Chondrocyte (in vitro differentiated cells): ENCODE measurements around the gene CCNQ. TPM values are rescaled to one million over a fixed set of nuclear protein-coding genes. Genes with fewer than 3 reads are reported as not detected.

Experiments
- DNase-seq: peaks from one replicate; pipeline ENCODE4 v3.0.0; 2021; ENCODE audit warnings: mixed read lengths, low spot score
- H3K27ac Mint-ChIP-seq: one replicate; pipeline ENCODE4 v1.8.0; 2021; ENCODE audit warnings: mild to moderate bottlenecking, moderate library complexity, mixed read lengths; ENCODE audit not compliant: unreplicated experiment
- H3K27me3 Mint-ChIP-seq: 2 replicates; pipeline ENCODE4 v1.8.0; 2021; ENCODE audit warnings: low read depth, mixed read lengths
- H3K36me3 Mint-ChIP-seq: 2 replicates; pipeline ENCODE4 v1.8.0; 2021; ENCODE audit warnings: low read depth, mixed read lengths
- H3K4me1 Mint-ChIP-seq: 2 replicates; pipeline ENCODE4 v1.8.0; 2021; ENCODE audit warnings: low read depth, mild to moderate bottlenecking, mixed read lengths
- H3K4me3 Mint-ChIP-seq: one replicate; pipeline ENCODE4 v1.8.0; 2021; ENCODE audit warnings: mild to moderate bottlenecking, moderate library complexity, mixed read lengths; ENCODE audit not compliant: unreplicated experiment
- H3K9me3 Mint-ChIP-seq: 2 replicates; pipeline ENCODE4 v1.8.0; 2021; ENCODE audit warnings: low read depth, mixed read lengths
- CTCF ChIP-seq: fragments of 200-600 bp; sonication (generic); IDR thresholded peaks from 2 replicates; pipeline ENCODE4 v1.5.0; 2021; ENCODE audit warnings: antibody characterized with exemption, mild to moderate bottlenecking, moderate library complexity
- total RNA-seq: library from RNA; stranded (reverse); gene quantifications from 3 replicates; pipeline ENCODE4 v1.2.1, GENCODE V29; 2021

CCNQ gene
- total RNA-seq, 1 donor from 2014 or later = 17.2 TPM

- no peak overlapping the region for H3K27ac Mint-ChIP-seq
- DNase-seq = no peak
- H3K36me3 Mint-ChIP-seq = peaks cover 4% of the 10 kb centered on the region
- no peak for TF ChIP-seq CTCF
- H3K27me3 Mint-ChIP-seq = no peaks in the 10 kb centered on the region
- no peak overlapping the region for H3K4me3 Mint-ChIP-seq
- H3K4me1 Mint-ChIP-seq = peaks cover 7% of the 10 kb centered on the region
- H3K9me3 Mint-ChIP-seq = peaks cover 5% of the 10 kb centered on the region
Observed at GRCh38 chrX:153582896-153583295, 16.0 kb downstream of the CCNQ start.

GRCh38 chrX:153580700-153581386 lies 18.1 kb downstream of the CCNQ start:
- TF ChIP-seq CTCF = peak; percentile 19
- Mint-ChIP-seq H3K4me1 (peaks cover 7% of the 10 kb centered on the region), H3K27ac (no peak overlapping the region), H3K9me3 (peaks cover 5% of the 10 kb centered on the region), H3K4me3 (no peak overlapping the region), H3K27me3 (no peaks in the 10 kb centered on the region), H3K36me3 (no peaks in the 10 kb centered on the region)
- DNase-seq = no peak

GRCh38 chrX:153578889-153579288 lies 20.1 kb downstream of the CCNQ start:
- H3K27ac Mint-ChIP-seq = no peak overlapping the region

GRCh38 chrX:153578200-153578835 lies 20.6 kb downstream of the CCNQ start:
- H3K27me3 Mint-ChIP-seq = no peaks in the 10 kb centered on the region
- H3K27ac Mint-ChIP-seq = no peak overlapping the region
- H3K4me3 Mint-ChIP-seq = no peak overlapping the region
- DNase-seq = no peak
- H3K36me3 Mint-ChIP-seq = no peaks in the 10 kb centered on the region
- no peak for TF ChIP-seq CTCF
- H3K4me1 Mint-ChIP-seq = peaks cover 6% of the 10 kb centered on the region
- no peaks in the 10 kb centered on the region for H3K9me3 Mint-ChIP-seq

More at GRCh38 chrX:153578889-153579288, 20.1 kb downstream of the CCNQ start:
- Mint-ChIP-seq H3K4me1 (peaks cover 7% of the 10 kb centered on the region), H3K9me3 (no peaks in the 10 kb centered on the region), H3K36me3 (no peaks in the 10 kb centered on the region), H3K27me3 (no peaks in the 10 kb centered on the region), H3K4me3 (no peak overlapping the region)
- no peak for TF ChIP-seq CTCF
- no peak for DNase-seq

- Mint-ChIP-seq H3K9me3 (no peaks in the 10 kb centered on the region), H3K4me3 (no peak overlapping the region), H3K27me3 (no peaks in the 10 kb centered on the region), H3K36me3 (no peaks in the 10 kb centered on the region), H3K27ac (no peak overlapping the region), H3K4me1 (no peaks in the 10 kb centered on the region)
- no peak for TF ChIP-seq CTCF
- DNase-seq = no peak
Observed at GRCh38 chrX:153576961-153577360, 22.0 kb downstream of the CCNQ start.
